Measurements from ENCODE around the gene TUFT1.

- 0 out of 2 replicates have a peak, but pooled peaks have one; percentile 35 for TF ChIP-seq TCF12 (IDR thresholded peaks at IDR 0.05; ENCODE audit: low read depth, low read length)
- no peak for TF ChIP-seq RAD21 (IDR thresholded peaks at IDR 0.05; ENCODE audit: insufficient read depth, low read depth, low read length)
- no peak for TF ChIP-seq RFX5 (IDR thresholded peaks at IDR 0.05; ENCODE audit: low read depth, low read length)
- peak; percentile 80 to 96 for TF ChIP-seq SRF (IDR thresholded peaks at IDR 0.05; ENCODE audit: low read depth in 2 of 2, low read length in 2 of 2)
- no peak for TF ChIP-seq TAF1 (IDR thresholded peaks at IDR 0.05; ENCODE audit: borderline replicate concordance, low read depth, low read length)
- no peak for TF ChIP-seq CTCF (IDR thresholded peaks at IDR 0.05 in 2 of 3, conservative IDR thresholded peaks at IDR 0.05 in 1 of 3; ENCODE audit: control insufficient read depth in 2 of 3, extremely low read depth in 1 of 3, insufficient read depth in 1 of 3, low read depth in 3 of 3, low read length in 3 of 3)
- TF ChIP-seq SKIL (IDR thresholded peaks at IDR 0.05; ENCODE audit: low read depth, poor library complexity, severe bottlenecking): no peak
- TF ChIP-seq MAX (IDR thresholded peaks at IDR 0.05; ENCODE audit: low read depth, low read length): no peak
Observed at GRCh38 chr1:151539321-151540020, 638 bp upstream of the TUFT1 start.

Measured in GM12878 (cell line).